ENCODE measurements around the gene NID2.

DNA sequence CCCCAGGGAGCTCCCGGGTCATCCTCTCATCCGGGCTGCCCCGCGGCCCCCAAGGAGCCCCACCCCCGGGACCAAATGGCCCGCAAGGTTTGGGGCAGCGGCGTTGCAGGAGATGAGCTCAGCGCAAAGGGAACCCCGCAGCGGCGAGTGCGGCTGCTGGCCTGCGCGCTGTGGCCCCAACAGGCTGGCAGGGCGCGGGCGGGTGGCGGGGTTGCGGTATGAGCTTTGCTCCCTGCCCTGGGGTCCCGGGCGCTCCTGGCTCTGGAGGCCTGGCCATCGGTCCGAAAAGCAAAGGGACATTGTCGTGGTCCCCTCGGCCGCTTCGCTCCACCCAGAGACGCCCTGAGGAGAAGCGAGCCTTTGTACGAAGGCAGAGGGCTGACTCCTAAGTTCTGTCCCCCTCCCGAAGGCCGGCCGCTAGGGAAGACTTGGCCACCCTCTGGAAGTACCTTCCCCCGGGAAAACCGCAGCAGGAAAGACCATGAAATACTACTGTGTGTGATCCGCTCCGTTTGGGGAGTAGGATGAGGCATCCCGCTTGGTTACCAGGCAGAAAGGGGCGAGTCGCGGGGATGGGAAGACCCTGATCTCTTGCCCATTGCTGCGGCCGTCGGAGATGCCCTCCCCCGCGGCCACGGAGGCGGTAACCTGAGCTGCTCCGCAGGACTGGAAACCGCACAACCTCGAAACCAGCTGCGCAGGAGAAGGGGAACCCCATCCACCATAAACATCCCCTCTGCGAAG is 620 bp upstream of the NID2 start:
- no peak for TF ChIP-seq CTCF (IDR thresholded peaks at IDR 0.05)
- no peak for TF ChIP-seq POLR2A (IDR thresholded peaks at IDR 0.05)

Data from lower leg skin (tissue), 3 donors.